ENCODE results near the gene SLC1A5.

The SLC1A5 gene

DNA sequence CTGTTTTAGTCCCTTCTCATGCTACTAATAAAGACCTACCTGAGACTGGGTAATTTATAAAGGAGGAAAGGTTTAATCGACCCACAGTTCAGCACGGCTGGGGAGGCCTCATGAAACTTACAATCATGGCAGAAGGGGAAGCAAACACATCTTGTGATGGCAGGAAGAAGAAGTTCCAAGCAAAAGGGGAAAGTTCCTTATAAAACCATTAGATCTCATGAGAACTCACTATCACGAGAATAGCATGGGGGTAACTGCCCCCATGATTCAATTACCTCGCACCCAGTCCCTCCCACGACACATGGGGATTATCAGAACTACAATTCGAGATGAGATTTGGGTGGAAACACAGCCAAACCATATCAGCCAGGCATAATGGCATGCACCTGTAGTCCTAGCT lies 29.2 kb downstream of the SLC1A5 start:
- no peak for TF ChIP-seq CEBPB (IDR thresholded peaks at IDR 0.05)

DNA sequence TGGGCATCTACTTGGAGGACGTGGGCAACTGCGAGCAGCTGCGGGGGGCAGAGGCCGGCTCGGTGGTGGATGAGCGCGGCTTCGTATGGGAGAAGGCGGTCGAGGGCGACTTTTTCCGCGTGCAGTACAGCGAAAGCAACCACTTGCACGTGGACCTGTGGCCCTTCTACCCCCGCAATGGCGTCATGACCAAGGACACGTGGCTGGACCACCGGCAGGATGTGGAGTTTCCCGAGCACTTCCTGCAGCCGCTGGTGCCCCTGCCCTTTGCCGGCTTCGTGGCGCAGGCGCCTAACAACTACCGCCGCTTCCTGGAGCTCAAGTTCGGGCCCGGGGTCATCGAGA lies 31.9 kb downstream of the SLC1A5 start:
- TF ChIP-seq CEBPB (IDR thresholded peaks at IDR 0.05) (no peak), YY1 (IDR thresholded peaks at IDR 0.05; ENCODE audit: low read depth) (no peak), TCF12 (IDR thresholded peaks at IDR 0.05; ENCODE audit: low read depth) (no peak), NFIC (IDR thresholded peaks at IDR 0.05) (no peak), FOXM1 (IDR thresholded peaks at IDR 0.05; ENCODE audit: borderline replicate concordance, low read depth) (no peak), TEAD4 (IDR thresholded peaks at IDR 0.05) (no peak), TAF1 (IDR thresholded peaks at IDR 0.05; ENCODE audit: low read depth) (no peak), RAD21 (IDR thresholded peaks at IDR 0.05; ENCODE audit: low read depth) (no peak), EGR1 (IDR thresholded peaks at IDR 0.05) (no peak)
- TF ChIP-seq, protein P1, sequence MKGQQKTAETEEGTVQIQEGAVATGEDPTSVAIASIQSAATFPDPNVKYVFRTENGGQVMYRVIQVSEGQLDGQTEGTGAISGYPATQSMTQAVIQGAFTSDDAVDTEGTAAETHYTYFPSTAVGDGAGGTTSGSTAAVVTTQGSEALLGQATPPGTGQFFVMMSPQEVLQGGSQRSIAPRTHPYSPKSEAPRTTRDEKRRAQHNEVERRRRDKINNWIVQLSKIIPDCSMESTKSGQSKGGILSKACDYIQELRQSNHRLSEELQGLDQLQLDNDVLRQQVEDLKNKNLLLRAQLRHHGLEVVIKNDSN (IDR thresholded peaks at IDR 0.05): no peak
- TF ChIP-seq, protein P2, sequence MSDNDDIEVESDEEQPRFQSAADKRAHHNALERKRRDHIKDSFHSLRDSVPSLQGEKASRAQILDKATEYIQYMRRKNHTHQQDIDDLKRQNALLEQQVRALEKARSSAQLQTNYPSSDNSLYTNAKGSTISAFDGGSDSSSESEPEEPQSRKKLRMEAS (IDR thresholded peaks at IDR 0.05): no peak
- TF ChIP-seq, protein P3, sequence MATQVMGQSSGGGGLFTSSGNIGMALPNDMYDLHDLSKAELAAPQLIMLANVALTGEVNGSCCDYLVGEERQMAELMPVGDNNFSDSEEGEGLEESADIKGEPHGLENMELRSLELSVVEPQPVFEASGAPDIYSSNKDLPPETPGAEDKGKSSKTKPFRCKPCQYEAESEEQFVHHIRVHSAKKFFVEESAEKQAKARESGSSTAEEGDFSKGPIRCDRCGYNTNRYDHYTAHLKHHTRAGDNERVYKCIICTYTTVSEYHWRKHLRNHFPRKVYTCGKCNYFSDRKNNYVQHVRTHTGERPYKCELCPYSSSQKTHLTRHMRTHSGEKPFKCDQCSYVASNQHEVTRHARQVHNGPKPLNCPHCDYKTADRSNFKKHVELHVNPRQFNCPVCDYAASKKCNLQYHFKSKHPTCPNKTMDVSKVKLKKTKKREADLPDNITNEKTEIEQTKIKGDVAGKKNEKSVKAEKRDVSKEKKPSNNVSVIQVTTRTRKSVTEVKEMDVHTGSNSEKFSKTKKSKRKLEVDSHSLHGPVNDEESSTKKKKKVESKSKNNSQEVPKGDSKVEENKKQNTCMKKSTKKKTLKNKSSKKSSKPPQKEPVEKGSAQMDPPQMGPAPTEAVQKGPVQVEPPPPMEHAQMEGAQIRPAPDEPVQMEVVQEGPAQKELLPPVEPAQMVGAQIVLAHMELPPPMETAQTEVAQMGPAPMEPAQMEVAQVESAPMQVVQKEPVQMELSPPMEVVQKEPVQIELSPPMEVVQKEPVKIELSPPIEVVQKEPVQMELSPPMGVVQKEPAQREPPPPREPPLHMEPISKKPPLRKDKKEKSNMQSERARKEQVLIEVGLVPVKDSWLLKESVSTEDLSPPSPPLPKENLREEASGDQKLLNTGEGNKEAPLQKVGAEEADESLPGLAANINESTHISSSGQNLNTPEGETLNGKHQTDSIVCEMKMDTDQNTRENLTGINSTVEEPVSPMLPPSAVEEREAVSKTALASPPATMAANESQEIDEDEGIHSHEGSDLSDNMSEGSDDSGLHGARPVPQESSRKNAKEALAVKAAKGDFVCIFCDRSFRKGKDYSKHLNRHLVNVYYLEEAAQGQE (IDR thresholded peaks at IDR 0.05; ENCODE audit: low read depth): no peak

DNA sequence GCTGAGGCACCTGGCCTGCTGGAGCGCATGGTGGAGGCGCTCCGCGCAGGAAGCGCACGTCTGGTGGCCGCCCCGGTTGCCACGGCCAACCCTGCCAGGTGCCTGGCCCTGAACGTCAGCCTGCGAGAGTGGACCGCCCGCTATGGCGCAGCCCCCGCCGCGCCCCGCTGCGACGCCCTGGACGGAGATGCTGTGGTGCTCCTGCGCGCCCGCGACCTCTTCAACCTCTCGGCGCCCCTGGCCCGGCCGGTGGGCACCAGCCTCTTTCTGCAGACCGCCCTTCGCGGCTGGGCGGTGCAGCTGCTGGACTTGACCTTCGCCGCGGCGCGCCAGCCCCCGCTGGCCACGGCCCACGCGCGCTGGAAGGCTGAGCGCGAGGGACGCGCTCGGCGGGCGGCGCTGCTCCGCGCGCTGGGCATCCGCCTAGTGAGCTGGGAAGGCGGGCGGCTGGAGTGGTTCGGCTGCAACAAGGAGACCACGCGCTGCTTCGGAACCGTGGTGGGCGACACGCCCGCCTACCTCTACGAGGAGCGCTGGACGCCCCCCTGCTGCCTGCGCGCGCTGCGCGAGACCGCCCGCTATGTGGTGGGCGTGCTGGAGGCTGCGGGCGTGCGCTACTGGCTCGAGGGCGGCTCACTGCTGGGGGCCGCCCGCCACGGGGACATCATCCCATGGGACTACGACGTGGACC lies 32.4 kb downstream of the SLC1A5 start:
- TF ChIP-seq FOXM1 (IDR thresholded peaks at IDR 0.05; ENCODE audit: borderline replicate concordance, low read depth) (no peak), EP300 (IDR thresholded peaks at IDR 0.05; ENCODE audit: borderline replicate concordance) (no peak), CREB1 (IDR thresholded peaks at IDR 0.05; ENCODE audit: low read depth) (no peak)
- TF ChIP-seq, protein P3 (IDR thresholded peaks at IDR 0.05; ENCODE audit: low read depth): no peak

DNA sequence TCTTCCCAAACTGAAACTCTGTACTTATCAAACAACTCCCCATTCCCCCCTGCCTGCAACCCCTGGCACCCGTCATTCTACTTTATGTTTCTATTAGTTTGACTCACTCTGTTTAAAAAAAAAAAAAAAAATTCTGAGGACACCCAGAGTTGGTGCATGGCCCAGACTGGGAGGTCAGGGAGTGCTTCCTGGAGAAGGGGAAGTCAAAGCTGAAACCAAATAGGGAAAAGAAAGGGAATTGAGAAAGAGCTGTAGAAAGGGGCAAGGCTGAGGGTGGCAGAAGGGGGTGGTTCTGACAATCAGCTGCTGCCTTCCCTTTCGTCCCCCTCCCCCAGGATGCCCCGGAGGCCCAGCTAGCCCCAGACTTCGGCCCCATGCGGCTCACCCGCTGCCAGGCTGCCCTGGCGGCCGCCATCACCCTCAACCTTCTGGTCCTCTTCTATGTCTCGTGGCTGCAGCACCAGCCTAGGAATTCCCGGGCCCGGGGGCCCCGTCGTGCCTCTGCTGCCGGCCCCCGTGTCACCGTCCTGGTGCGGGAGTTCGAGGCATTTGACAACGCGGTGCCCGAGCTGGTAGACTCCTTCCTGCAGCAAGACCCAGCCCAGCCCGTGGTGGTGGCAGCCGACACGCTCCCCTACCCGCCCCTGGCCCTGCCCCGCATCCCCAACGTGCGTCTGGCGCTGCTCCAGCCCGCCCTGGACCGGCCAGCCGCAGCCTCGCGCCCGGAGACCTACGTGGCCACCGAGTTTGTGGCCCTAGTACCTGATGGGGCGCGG lies 33.1 kb downstream of the SLC1A5 start:
- no peak for TF ChIP-seq EP300 (IDR thresholded peaks at IDR 0.05; ENCODE audit: borderline replicate concordance)

DNA sequence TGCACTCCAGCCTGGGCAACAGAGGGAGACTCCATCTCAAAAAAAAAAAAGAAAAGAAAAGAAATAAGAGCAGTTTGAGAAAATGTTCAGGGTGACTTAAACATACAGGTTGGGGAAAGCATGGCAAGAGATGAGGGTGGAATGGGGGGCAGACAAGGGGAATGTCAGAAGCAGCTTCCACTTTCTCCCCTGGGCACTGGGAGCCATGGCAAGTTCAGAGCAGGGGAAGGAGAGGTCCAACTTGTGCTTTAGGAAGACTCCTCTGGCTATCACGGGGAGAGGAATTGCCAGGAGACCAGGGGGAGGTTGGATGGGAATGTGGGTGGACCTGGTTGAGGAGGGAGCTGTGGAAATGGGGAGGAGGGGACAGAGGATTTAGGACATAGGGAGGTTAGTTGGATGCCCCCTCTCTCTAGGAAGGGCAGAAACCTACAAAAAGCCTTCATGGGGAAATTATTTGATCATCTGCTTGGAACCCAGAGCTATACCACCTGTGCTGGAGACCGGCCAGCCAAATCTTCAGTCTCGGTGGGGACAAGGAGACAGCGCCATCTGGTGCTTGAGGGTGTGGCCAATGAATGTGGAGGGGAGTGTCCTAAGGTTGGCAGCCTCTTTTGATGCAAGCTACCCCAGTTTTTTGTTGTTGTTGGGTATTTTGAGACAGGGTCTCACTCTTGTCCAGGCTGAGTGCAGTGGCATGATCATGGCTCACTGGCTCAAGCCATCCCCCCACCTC lies 34.8 kb downstream of the SLC1A5 start:
- TF ChIP-seq TEAD4 (IDR thresholded peaks at IDR 0.05) (no peak), RAD21 (IDR thresholded peaks at IDR 0.05; ENCODE audit: low read depth) (peak; percentile 55), TAF1 (IDR thresholded peaks at IDR 0.05; ENCODE audit: low read depth) (no peak), EGR1 (IDR thresholded peaks at IDR 0.05) (no peak), NFIC (IDR thresholded peaks at IDR 0.05) (peak; percentile 26; the same call in 1 of the 2 replicates), FOXM1 (IDR thresholded peaks at IDR 0.05; ENCODE audit: borderline replicate concordance, low read depth) (no peak)

DNA sequence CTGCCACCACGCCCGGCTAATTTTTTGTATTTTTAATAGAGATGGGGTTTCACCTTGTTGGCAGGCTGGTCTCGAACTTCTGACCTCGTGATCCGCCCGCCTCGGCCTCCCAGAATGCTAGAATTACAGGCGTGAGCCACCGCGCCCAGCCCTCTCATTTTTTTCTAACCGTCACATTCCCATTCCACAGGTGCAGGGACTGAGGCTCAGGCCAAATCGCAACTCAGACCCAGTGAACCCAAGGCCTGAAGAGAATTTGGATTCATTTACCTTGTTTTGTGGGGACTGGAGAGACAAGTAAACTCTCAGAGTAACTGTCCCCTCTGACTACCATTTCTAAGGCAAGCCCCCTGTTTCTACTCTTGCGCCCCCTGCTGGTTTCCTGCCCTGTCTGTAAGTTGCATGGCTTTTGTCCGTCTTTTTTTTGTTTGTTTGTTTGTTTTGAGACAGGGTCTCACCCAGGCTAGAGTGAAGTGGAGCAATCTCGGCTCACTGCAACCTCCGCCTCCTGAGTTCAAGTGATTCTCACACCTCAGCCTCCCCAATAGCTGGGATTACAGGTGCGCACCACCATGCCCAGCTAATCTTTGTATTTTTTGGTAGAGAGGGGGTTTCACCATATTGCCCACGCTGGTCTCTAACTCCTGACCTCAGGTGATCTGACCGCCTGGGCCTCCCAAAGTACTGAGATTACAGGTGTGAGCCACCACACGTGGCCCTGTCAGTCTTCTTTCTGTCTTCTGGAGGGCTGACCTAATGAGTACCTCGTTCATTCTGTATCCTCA lies 39.9 kb downstream of the SLC1A5 start:
- TF ChIP-seq TEAD4 (IDR thresholded peaks at IDR 0.05) (no peak), RAD21 (IDR thresholded peaks at IDR 0.05; ENCODE audit: low read depth) (0 out of 2 replicates have a peak, but pooled peaks have one; percentile 19), CEBPB (IDR thresholded peaks at IDR 0.05) (no peak)

All from Ishikawa (cell line).